GM19397 (cell line): Measurements from ENCODE around the gene LEFTY2.
"Not testable (repeated sequence)": the region's sequence is repeated elsewhere in the genome, so short reads cannot be mapped to it uniquely, and the experiment has no call there.

ENCODE experiments used
- ATAC-seq: cut with Tn5 transposase; IDR thresholded peaks from one replicate; pipeline ENCODE4 v1.9.1; 2021; ENCODE audit warnings: mild to moderate bottlenecking, moderate library complexity; ENCODE audit not compliant: unreplicated experiment

LEFTY2 gene

GRCh38 chr1:225954753-225955152 lies 13.7 kb upstream of the LEFTY2 start:
- ATAC-seq, result no peak

GRCh38 chr1:225953315-225953714 lies 12.3 kb upstream of the LEFTY2 start:
- no peak for ATAC-seq

- no peak for ATAC-seq
These were observed 10.0 kb upstream of the LEFTY2 start for GRCh38 chr1:225950905-225951497.

GRCh38 chr1:225949041-225949440 lies 8.0 kb upstream of the LEFTY2 start:
- no peak for ATAC-seq

GRCh38 chr1:225946803-225947202 lies 5.8 kb upstream of the LEFTY2 start:
- ATAC-seq, result no peak

- no peak for ATAC-seq
These were observed 5.1 kb upstream of the LEFTY2 start for GRCh38 chr1:225946082-225946620.

GRCh38 chr1:225945564-225945963 lies 4.5 kb upstream of the LEFTY2 start:
- ATAC-seq, result no peak

GRCh38 chr1:225944951-225945350 lies 3.9 kb upstream of the LEFTY2 start:
- ATAC-seq, result peak; percentile 53

- ATAC-seq, result no peak
These were observed 3.4 kb upstream of the LEFTY2 start for GRCh38 chr1:225944387-225944786.

GRCh38 chr1:225943582-225943981 lies 2.6 kb upstream of the LEFTY2 start:
- ATAC-seq, result no peak

GRCh38 chr1:225942574-225942973 lies 1.6 kb upstream of the LEFTY2 start:
- ATAC-seq, result peak; percentile 55

GRCh38 chr1:225941942-225942222 lies 862 bp upstream of the LEFTY2 start:
- no peak for ATAC-seq

- ATAC-seq, result no peak
These were observed 452 bp downstream of the LEFTY2 start for GRCh38 chr1:225940385-225941151.

- not testable (repeated sequence) for ATAC-seq
These were observed 1.1 kb downstream of the LEFTY2 start for GRCh38 chr1:225939939-225940310.

GRCh38 chr1:225939097-225939938 lies 1.7 kb downstream of the LEFTY2 start:
- not testable (repeated sequence) for ATAC-seq

- ATAC-seq, result no peak
These were observed 3.7 kb downstream of the LEFTY2 start for GRCh38 chr1:225937048-225937968.

GRCh38 chr1:225936523-225936922 lies 4.5 kb downstream of the LEFTY2 start:
- ATAC-seq, result no peak

GRCh38 chr1:225936086-225936485 lies 4.9 kb downstream of the LEFTY2 start:
- not testable (repeated sequence) for ATAC-seq

GRCh38 chr1:225934711-225935110 lies 6.3 kb downstream of the LEFTY2 start:
- ATAC-seq, result no peak

- ATAC-seq, result no peak
These were observed 7.9 kb downstream of the LEFTY2 start for GRCh38 chr1:225933072-225933471.
